GM13976 (cell line): Measurements from ENCODE around the gene ZNF574.

Experiments used
- DNase-seq: peaks from one replicate; pipeline ENCODE4 v3.0.0; 2012; ENCODE audit warnings: low spot score
- in situ Hi-C: fragments of 300-500 bp; cut with MboI; formaldehyde crosslinking; loops from one replicate; pipeline ENCODE4 v1.12.0; 2022; ENCODE audit warnings: low sequenced_read_pairs, mixed read lengths, inconsistent platforms; ENCODE audit not compliant: unreplicated experiment
- TF ChIP-seq, protein P1 (sequence below): IDR thresholded peaks from 2 replicates; pipeline ENCODE4 v1.5.1; 2012; ENCODE audit warnings: borderline replicate concordance, mild to moderate bottlenecking; ENCODE audit not compliant: insufficient read depth; ENCODE audit errors: extremely low read depth, missing control alignments, control extremely low read depth

Gene ZNF574

DNA sequence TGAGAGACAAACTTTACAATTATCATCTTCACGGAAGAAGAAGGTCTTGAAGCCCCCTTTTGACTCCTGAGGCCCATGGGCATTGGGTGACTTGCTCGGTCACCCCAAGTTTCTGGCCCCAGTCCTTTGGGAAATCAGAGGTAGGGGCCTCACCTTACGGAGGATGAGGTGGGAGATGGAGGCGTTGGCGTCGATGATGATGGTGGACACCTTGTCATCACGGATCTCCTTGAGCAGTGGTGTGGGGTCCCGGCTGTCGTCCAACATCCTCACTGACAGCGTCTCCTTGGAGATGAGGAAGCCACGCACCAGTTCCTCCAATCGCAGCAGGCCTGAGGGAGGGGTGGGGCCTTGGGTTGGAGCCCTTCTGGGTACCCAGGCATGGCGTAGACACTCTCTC is 16.8 kb upstream of the ZNF574 start:
- in situ Hi-C loops, result no loop called here
- TF ChIP-seq, protein P1, sequence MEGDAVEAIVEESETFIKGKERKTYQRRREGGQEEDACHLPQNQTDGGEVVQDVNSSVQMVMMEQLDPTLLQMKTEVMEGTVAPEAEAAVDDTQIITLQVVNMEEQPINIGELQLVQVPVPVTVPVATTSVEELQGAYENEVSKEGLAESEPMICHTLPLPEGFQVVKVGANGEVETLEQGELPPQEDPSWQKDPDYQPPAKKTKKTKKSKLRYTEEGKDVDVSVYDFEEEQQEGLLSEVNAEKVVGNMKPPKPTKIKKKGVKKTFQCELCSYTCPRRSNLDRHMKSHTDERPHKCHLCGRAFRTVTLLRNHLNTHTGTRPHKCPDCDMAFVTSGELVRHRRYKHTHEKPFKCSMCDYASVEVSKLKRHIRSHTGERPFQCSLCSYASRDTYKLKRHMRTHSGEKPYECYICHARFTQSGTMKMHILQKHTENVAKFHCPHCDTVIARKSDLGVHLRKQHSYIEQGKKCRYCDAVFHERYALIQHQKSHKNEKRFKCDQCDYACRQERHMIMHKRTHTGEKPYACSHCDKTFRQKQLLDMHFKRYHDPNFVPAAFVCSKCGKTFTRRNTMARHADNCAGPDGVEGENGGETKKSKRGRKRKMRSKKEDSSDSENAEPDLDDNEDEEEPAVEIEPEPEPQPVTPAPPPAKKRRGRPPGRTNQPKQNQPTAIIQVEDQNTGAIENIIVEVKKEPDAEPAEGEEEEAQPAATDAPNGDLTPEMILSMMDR, result no peak
- no peak for DNase-seq

DNA sequence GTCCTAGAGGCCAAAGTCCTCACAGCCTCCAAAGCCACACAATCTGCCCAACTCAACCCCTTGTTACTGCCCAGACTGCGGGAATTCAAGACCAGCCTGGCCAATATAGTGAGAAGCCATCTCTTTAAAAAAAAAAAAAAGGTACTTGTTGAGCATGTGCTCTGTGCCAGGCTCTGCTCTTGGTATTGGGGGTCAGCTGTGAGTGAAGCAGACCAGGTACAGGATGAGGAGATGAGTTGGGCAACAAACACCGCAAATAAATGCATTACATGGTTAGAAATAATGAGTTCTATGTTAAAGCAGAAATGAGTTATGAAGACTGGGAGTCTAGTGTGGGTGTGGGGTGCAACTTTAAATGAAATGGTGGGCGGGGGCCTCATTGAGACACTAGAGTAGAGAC is 15.8 kb upstream of the ZNF574 start:
- in situ Hi-C loops, result no loop called here
- TF ChIP-seq, protein P1, result no peak
- DNase-seq, result no peak

DNA sequence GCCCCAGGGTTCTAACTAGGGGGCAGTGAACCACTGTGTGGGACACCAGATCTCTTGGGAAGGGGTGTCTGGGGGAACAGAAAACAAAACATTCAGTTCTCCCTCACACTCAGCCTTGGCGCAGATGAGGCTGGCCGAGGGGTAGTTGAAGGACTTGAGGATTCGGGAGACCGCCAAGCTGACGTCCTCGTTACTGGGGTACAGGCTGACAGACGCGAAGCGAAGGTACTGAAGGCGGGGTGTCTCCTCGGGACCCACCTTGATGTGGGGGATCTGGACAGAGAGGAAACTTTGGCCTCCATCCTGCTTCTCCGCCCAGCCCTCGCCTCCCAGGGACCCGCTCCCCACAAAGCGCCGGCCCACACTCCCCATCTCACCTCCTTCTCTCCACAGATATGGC is 13.6 kb upstream of the ZNF574 start:
- DNase-seq, result no peak
- in situ Hi-C loops, result no loop called here
- TF ChIP-seq, protein P1, result no peak

DNA sequence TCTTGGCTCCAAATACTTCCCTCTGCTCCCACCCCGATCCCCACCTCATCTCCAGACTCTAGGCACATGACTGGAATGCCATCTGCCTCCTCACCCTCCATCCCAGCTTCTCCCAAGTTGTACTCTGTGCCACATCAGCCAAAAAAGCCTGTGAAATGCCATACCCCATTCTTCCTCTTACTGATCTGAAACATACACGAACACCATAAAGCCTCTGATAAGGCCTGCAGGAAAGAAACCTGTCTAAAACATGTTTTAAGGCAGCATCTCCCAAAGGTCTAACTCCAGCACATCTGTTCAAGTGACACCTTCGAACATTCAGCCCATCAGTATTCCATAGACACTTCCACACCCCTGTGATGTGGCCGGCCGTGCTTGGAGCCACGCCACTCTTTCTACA is 11.5 kb upstream of the ZNF574 start:
- TF ChIP-seq, protein P1, result no peak
- in situ Hi-C loops, result no loop called here
- DNase-seq, result no peak

DNA sequence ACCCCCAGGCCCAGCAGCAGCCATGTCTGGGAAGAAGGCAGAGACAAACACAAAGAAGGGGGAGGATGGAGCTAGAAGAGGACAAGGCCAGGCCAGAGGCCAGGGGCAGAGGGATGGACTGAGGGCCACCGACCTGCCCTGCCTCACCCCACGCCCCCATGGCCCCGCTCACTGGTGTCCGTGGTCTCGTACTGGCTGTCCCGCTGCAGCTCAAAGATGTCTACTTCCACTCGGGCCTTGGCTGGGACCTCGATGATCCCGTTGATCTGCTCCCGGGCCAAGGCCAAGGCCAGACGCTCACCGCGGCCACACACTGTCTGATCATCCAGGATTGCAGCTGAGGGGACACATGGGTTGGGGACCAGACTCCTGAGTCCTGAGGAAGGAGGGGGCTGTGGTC is 10.9 kb upstream of the ZNF574 start:
- in situ Hi-C loops, result no loop called here
- no peak for DNase-seq

DNA sequence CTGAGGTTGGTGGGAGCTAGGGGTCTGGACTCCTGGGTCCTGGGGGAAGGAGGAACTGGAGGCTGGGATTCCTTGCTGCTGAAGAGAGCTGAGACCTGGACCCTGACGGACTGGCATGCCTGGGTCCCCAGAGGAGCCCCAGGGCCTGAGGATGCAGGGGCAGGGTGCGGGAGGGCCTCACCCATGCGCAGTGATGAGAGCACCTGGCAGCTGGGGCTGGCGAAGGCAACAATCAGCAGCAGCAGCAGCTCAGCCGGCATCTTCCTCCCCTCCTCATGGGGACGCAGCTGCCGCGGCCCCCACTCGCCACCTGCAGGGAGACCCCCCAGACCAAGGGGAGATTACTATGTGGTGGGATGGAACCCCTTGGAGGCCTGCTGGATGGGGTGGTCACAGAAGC is 10.5 kb upstream of the ZNF574 start:
- TF ChIP-seq, protein P1, result no peak
- in situ Hi-C loops, result no loop called here
- DNase-seq, result no peak

More for the DNA sequence above, 10.9 kb upstream of the ZNF574 start:
- TF ChIP-seq, protein P1, result no peak
